Nephron progenitor cell (in vitro differentiated cells): ENCODE data around the gene KIF3B.
A peak's percentile ranks its signal among the peaks of the same experiment; 100 is the strongest.

Experiments used
- DNase-seq: peaks from one replicate; pipeline ENCODE4 v3.0.0; 2021
- H3K27ac Mint-ChIP-seq: 2 replicates; pipeline ENCODE4 v1.8.0; 2021; ENCODE audit warnings: mild to moderate bottlenecking, moderate library complexity, mixed read lengths
- H3K27me3 Mint-ChIP-seq: 2 replicates; pipeline ENCODE4 v1.8.0; 2021; ENCODE audit warnings: mild to moderate bottlenecking, low read depth, mixed read lengths; ENCODE audit not compliant: poor library complexity
- H3K36me3 Mint-ChIP-seq: 2 replicates; pipeline ENCODE4 v1.8.0; 2021; ENCODE audit warnings: low read depth, mixed read lengths
- H3K4me1 Mint-ChIP-seq: 2 replicates; pipeline ENCODE4 v1.8.0; 2021; ENCODE audit warnings: mixed read lengths
- H3K4me3 Mint-ChIP-seq: 2 replicates; pipeline ENCODE4 v1.8.0; 2021; ENCODE audit warnings: mild to moderate bottlenecking, moderate library complexity, mixed read lengths
- H3K9me3 Mint-ChIP-seq: 2 replicates; pipeline ENCODE4 v1.8.0; 2021; ENCODE audit warnings: mild to moderate bottlenecking, moderate library complexity, mixed read lengths
- CTCF ChIP-seq: fragments of 200-600 bp; sonication (generic); IDR thresholded peaks from 2 replicates; pipeline ENCODE4 v1.5.0; 2021; ENCODE audit warnings: antibody characterized with exemption

Gene KIF3B

GRCh38 chr20:32300647-32301046 lies 23.2 kb downstream of the KIF3B start:
- H3K36me3 Mint-ChIP-seq = peaks cover 4% of the 10 kb centered on the region
- no peak overlapping the region for H3K27ac Mint-ChIP-seq
- no peak for TF ChIP-seq CTCF
- no peak for DNase-seq
- H3K4me1 Mint-ChIP-seq = peaks cover 16% of the 10 kb centered on the region
- no peak overlapping the region for H3K4me3 Mint-ChIP-seq
- H3K9me3 Mint-ChIP-seq = no peaks in the 10 kb centered on the region
- no peaks in the 10 kb centered on the region for H3K27me3 Mint-ChIP-seq

- Mint-ChIP-seq H3K9me3 (no peaks in the 10 kb centered on the region), H3K27ac (peak overlapping the region; percentile 34), H3K4me3 (no peak overlapping the region), H3K36me3 (peaks cover 7% of the 10 kb centered on the region), H3K27me3 (no peaks in the 10 kb centered on the region), H3K4me1 (peaks cover 16% of the 10 kb centered on the region)
- no peak for TF ChIP-seq CTCF
- no peak for DNase-seq
These were observed 24.5 kb downstream of the KIF3B start for GRCh38 chr20:32301719-32302506.

GRCh38 chr20:32302507-32302872 lies 25.0 kb downstream of the KIF3B start:
- Mint-ChIP-seq H3K36me3 (peaks cover 9% of the 10 kb centered on the region), H3K27ac (no peak overlapping the region), H3K4me1 (peaks cover 16% of the 10 kb centered on the region), H3K27me3 (no peaks in the 10 kb centered on the region), H3K9me3 (no peaks in the 10 kb centered on the region), H3K4me3 (no peak overlapping the region)
- no peak for DNase-seq
- no peak for TF ChIP-seq CTCF

GRCh38 chr20:32304131-32304746 lies 26.8 kb downstream of the KIF3B start:
- Mint-ChIP-seq H3K4me3 (no peak overlapping the region), H3K27ac (no peak overlapping the region), H3K27me3 (no peaks in the 10 kb centered on the region), H3K9me3 (no peaks in the 10 kb centered on the region), H3K4me1 (peaks cover 16% of the 10 kb centered on the region), H3K36me3 (peaks cover 9% of the 10 kb centered on the region)
- no peak for TF ChIP-seq CTCF
- no peak for DNase-seq

- Mint-ChIP-seq H3K27ac (no peak overlapping the region), H3K4me3 (no peak overlapping the region), H3K9me3 (no peaks in the 10 kb centered on the region), H3K4me1 (no peaks in the 10 kb centered on the region), H3K27me3 (peaks cover 10% of the 10 kb centered on the region), H3K36me3 (peaks cover 54% of the 10 kb centered on the region)
- no peak for TF ChIP-seq CTCF
- no peak for DNase-seq
These were observed 35.4 kb downstream of the KIF3B start for GRCh38 chr20:32312718-32313424.
